Mammary epithelial cell (primary cell): Measurements from ENCODE around the gene FRMD3.

Experiments
- EZH2 ChIP-seq: IDR thresholded peaks from 2 replicates; pipeline ENCODE4 v1.6.1; 2012; ENCODE audit warnings: low read length, inconsistent platforms, borderline replicate concordance
- TF ChIP-seq, protein P1 (sequence below), 2 donors: IDR thresholded peaks in 1 of 2; conservative IDR thresholded peaks in 1 of 2; 2 replicates each; pipeline ENCODE4 v1.5.1; 2011 to 2012; ENCODE audit warnings: inconsistent platforms in 2 of 2, low read length in 2 of 2, mild to moderate bottlenecking in 2 of 2, control low read depth in 1 of 2, low read depth in 1 of 2; ENCODE audit not compliant: insufficient read depth in 1 of 2; ENCODE audit errors: extremely low read depth in 1 of 2

- TF ChIP-seq EZH2, result no peak
- TF ChIP-seq, protein P1, sequence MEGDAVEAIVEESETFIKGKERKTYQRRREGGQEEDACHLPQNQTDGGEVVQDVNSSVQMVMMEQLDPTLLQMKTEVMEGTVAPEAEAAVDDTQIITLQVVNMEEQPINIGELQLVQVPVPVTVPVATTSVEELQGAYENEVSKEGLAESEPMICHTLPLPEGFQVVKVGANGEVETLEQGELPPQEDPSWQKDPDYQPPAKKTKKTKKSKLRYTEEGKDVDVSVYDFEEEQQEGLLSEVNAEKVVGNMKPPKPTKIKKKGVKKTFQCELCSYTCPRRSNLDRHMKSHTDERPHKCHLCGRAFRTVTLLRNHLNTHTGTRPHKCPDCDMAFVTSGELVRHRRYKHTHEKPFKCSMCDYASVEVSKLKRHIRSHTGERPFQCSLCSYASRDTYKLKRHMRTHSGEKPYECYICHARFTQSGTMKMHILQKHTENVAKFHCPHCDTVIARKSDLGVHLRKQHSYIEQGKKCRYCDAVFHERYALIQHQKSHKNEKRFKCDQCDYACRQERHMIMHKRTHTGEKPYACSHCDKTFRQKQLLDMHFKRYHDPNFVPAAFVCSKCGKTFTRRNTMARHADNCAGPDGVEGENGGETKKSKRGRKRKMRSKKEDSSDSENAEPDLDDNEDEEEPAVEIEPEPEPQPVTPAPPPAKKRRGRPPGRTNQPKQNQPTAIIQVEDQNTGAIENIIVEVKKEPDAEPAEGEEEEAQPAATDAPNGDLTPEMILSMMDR (conservative IDR thresholded peaks at IDR 0.05 in 1 of 2, IDR thresholded peaks at IDR 0.05 in 1 of 2; ENCODE audit: extremely low read depth in 1 of 2, insufficient read depth in 1 of 2, low read depth in 1 of 2, low read length in 2 of 2), result no peak
These were observed 266.5 kb downstream of the FRMD3 start for GRCh38 chr9:83271665-83272071.
